Heart right ventricle (tissue), 16 donors: Measurements from ENCODE around the gene HMGXB3. TPM values are rescaled to one million over a fixed set of nuclear protein-coding genes. Genes with fewer than 3 reads are reported as not detected.

Experiments
- ATAC-seq, 8 donors: fragments of 200-7000 bp; cut with Tn5 transposase; one replicate each; pipeline ENCODE4 v1.9.1; 2020; ENCODE audit warnings: mild to moderate bottlenecking in 8 of 8, moderate library complexity in 8 of 8, moderate number of reproducible peaks in 1 of 8
- DNase-seq, 2 donors: peaks; one replicate each; pipeline ENCODE4 v3.0.0-alpha.2; 2020
- H3K27ac ChIP-seq, 10 donors: fragments of 200-600 bp; sonication (generic) in 2 of 10; one replicate each; pipeline versions ENCODE4 v1.5.0 to v1.8.0; 2020 to 2022; ENCODE audit warnings: mild to moderate bottlenecking in 3 of 10
- H3K27me3 ChIP-seq, 7 donors: fragments of 200-600 bp; one replicate each; pipeline ENCODE4 v1.8.0; 2021 to 2022; ENCODE audit warnings: mild to moderate bottlenecking in 2 of 7
- H3K36me3 ChIP-seq, 9 donors: fragments of 200-600 bp; sonication (generic) in 1 of 9; one replicate each; pipeline versions ENCODE4 v1.5.0 to v1.8.0; 2020 to 2022; ENCODE audit warnings: mild to moderate bottlenecking in 2 of 9
- H3K4me1 ChIP-seq, 9 donors: fragments of 200-600 bp; sonication (generic) in 1 of 9; one replicate each; pipeline versions ENCODE4 v1.5.0 to v1.8.0; 2020 to 2022; ENCODE audit warnings: mild to moderate bottlenecking in 4 of 9
- H3K4me3 ChIP-seq, 10 donors: fragments of 200-600 bp; sonication (generic) in 2 of 10; one replicate each; pipeline versions ENCODE4 v1.5.0 to v1.8.0; 2020 to 2022; ENCODE audit warnings: mild to moderate bottlenecking in 7 of 10, moderate library complexity in 2 of 10
- H3K9me3 ChIP-seq, 11 donors: fragments of 200-600 bp in 10 of 11; sonication (generic) in 2 of 11; one replicate each; pipeline versions ENCODE4 v1.5.0 to v1.8.0; 2013 to 2022; ENCODE audit warnings: mild to moderate bottlenecking in 2 of 11, control low read depth in 1 of 11, moderate library complexity in 1 of 11
- CTCF ChIP-seq, 9 donors: fragments of 200-600 bp; sonication (generic) in 2 of 9; IDR thresholded peaks; one replicate each; pipeline versions ENCODE4 v1.5.0 to v1.8.0; 2021 to 2022; ENCODE audit warnings: antibody characterized with exemption in 9 of 9, mild to moderate bottlenecking in 5 of 9, moderate library complexity in 1 of 9
- WGBS, 2 donors: extraction: QIAGEN DNeasy Blood & Tissue Kit; methylation state at CpG; one replicate each; pipeline ENCODE4 v1.1.7; 2013; ENCODE audit warnings: inconsistent platforms in 1 of 2; 5-methylcytosine and 5-hydroxymethylcytosine counted together
- intact Hi-C, 10 donors: fragments of 100-400 bp; cut with DNase I; formaldehyde crosslinking; loops; one replicate each; pipeline versions ENCODE4 v1.11.1 to v1.14.2; 2022
- polyA plus RNA-seq, 2 donors: library from polyadenylated mRNA; stranded (reverse); fragments of 200-250 nt; gene quantifications; one replicate each; pipeline ENCODE4 v1.2.3, GENCODE V29; 2013
- total RNA-seq, 10 donors: library from RNA; stranded (reverse); fragmentation: NEBNext Ultra II Directional in 3 of 10; extraction: Animal tissue kit (Norgen Biotek cat#: 25700) in 3 of 10; gene quantifications; one replicate each; pipeline versions ENCODE4 v1.2.1 to v1.2.4, GENCODE V29; 2021 to 2023
- donor health status: Arrhythmogenic right ventricular cardiomyopathy.
- donor health status: ischemic (EF 13 %, LVEDD 7.1; RV severe dilation, severe dysfunction).
- donor health status: healthy with polysubstance abuse.
- donor health status: DM: no; HTN: yes; CAD: no.
- donor health status: DM: no; HTN: no; CAD: no.
- donor health status: ischemic (EF 25% LVEDD 6.9; RV normal size, moderate dysfunction).
- donor health status: ischemic (EF 25% LVEDD 5.7; RV mildly dilated, moderate dysfunction).
- donor health status: healthy.
- donor health status: DM: yes; HTN: yes; CAD: no.
- donor health status: Ischemic cardiomyopathy.
- donor health status: ischemic (EF 35%, LVEDD 5.7; RV mildly dilated, moderate dysfunction).
- donor health status: nonischemic (EF 11% LVEDD 7.7; RV severe dilation, severe dysfunction).
- donor health status: DM: yes; HTN: yes; CAD: no.
- donor health status: PGD.
- donor health status: ischemic (EF 29% LVEDD 5.4; RV normal size, mild dysfunction).
- donor health status: nonischemic (EF 23%, LVEDD 6.1; RV moderate dilation, normal function).

HMGXB3 gene
- total and polyA plus RNA-seq, 12 donors, result 12.7 to 17.9 (median 14.9) TPM

- peak overlapping the region in 1 of 10 donors; percentile 65 for H3K27ac ChIP-seq
- intact Hi-C loops, result no loop called here
- H3K4me1 ChIP-seq, result peaks cover 0 to 47% (median 0%) of the 10 kb centered on the region in 9 donors
- no peak for ATAC-seq
- peaks cover 13 to 100% (median 59%) of the 10 kb centered on the region in 9 donors for H3K36me3 ChIP-seq
- H3K9me3 ChIP-seq, result no peaks in the 10 kb centered on the region
- no peak overlapping the region for H3K4me3 ChIP-seq
- no peak for DNase-seq
- WGBS, 2 donors, result 86 to 87% methylated on average over 9 of the region's 9 CpGs
- no peaks in the 10 kb centered on the region for H3K27me3 ChIP-seq
- no peak for TF ChIP-seq CTCF (IDR thresholded peaks at IDR 0.05)
Measured at GRCh38 chr5:150052956-150053712, 52.6 kb downstream of the HMGXB3 start.

GRCh38 chr5:150053713-150054392, 53.3 kb downstream of the HMGXB3 start:
- 77 to 87% methylated on average over 14 of the region's 14 CpGs for WGBS, 2 donors
- intact Hi-C loops, result no loop called here
- no peaks in the 10 kb centered on the region for H3K9me3 ChIP-seq
- H3K4me1 ChIP-seq, result peaks cover 0 to 54% (median 0%) of the 10 kb centered on the region in 9 donors
- no peak for TF ChIP-seq CTCF (IDR thresholded peaks at IDR 0.05)
- DNase-seq (no peak), ATAC-seq (no peak)
- H3K27ac ChIP-seq, result peak overlapping the region in 1 of 10 donors; percentile 65
- no peak overlapping the region for H3K4me3 ChIP-seq
- H3K36me3 ChIP-seq, result peaks cover 10 to 97% (median 52%) of the 10 kb centered on the region in 9 donors
- H3K27me3 ChIP-seq, result no peaks in the 10 kb centered on the region

GRCh38 chr5:150054569-150054968, 54.0 kb downstream of the HMGXB3 start:
- intact Hi-C loops, result no loop called here
- no peak overlapping the region for H3K4me3 ChIP-seq
- no peak overlapping the region for H3K27ac ChIP-seq
- DNase-seq (no peak), ATAC-seq (no peak)
- WGBS, 2 donors, result 98 to 100% methylated on average over 2 of the region's 2 CpGs
- no peak for TF ChIP-seq CTCF (IDR thresholded peaks at IDR 0.05)
- peaks cover 0 to 60% (median 0%) of the 10 kb centered on the region in 9 donors for H3K4me1 ChIP-seq
- H3K27me3 ChIP-seq, result no peaks in the 10 kb centered on the region
- H3K9me3 ChIP-seq, result no peaks in the 10 kb centered on the region
- H3K36me3 ChIP-seq, result peaks cover 5 to 90% (median 45%) of the 10 kb centered on the region in 9 donors

- TF ChIP-seq CTCF (IDR thresholded peaks at IDR 0.05), result no peak
- H3K27me3 ChIP-seq, result no peaks in the 10 kb centered on the region
- no peaks in the 10 kb centered on the region for H3K9me3 ChIP-seq
- DNase-seq (no peak), ATAC-seq (peak in 2 of 8 donors; percentile 17 to 19)
- no peak overlapping the region for H3K27ac ChIP-seq
- no peak overlapping the region for H3K4me3 ChIP-seq
- peaks cover 0 to 85% (median 36%) of the 10 kb centered on the region in 9 donors for H3K36me3 ChIP-seq
- H3K4me1 ChIP-seq, result peaks cover 0 to 58% (median 0%) of the 10 kb centered on the region in 9 donors
- intact Hi-C loops, result no loop called here
- 76 to 81% methylated on average over 14 of the region's 14 CpGs for WGBS, 2 donors
Measured at GRCh38 chr5:150055326-150056074, 55.0 kb downstream of the HMGXB3 start.
